ENCODE data around the gene PSMB7. TPM values are rescaled to one million over a fixed set of nuclear protein-coding genes. Genes with fewer than 3 reads are reported as not detected.

Gene PSMB7
- 10 to 100 TPM; 75.6 to 75.9 (median 75.8) TPM for total RNA-seq
- 90.4 TPM for total RNA-seq (2013)

- Histone ChIP-seq H3K9me3 (ENCODE audit: control insufficient read depth, insufficient read depth, low read length) (peaks cover 2% of the 10 kb centered on the region), H3K27ac (ENCODE audit: low read length) (peak within 1 kb of the TSS; percentile 64), H3K27me3 (ENCODE audit: control insufficient read depth, insufficient read depth, low read length) (no peaks in the 10 kb centered on the region), H3K4me3 (ENCODE audit: low read length) (peak within 1 kb of the TSS; percentile 83), H3K36me3 (ENCODE audit: control insufficient read depth, insufficient read depth, low read length) (peaks cover 36% of the 10 kb centered on the region), H3K4me1 (ENCODE audit: control insufficient read depth, insufficient read depth, low read length) (peaks cover 22% of the 10 kb centered on the region)
- Mint-ChIP-seq H3K27ac (peak within 1 kb of the TSS; percentile 86 to 93), H3K27me3 (ENCODE audit: low read depth in 2 of 2) (no peaks in the 10 kb centered on the region), H3K4me3 (peak within 1 kb of the TSS; percentile 96), H3K36me3 (peaks cover 21% of the 10 kb centered on the region), H3K9me3 (peaks cover 0 to 3% of the 10 kb centered on the region in 2 donors), H3K4me1 (peaks cover 25 to 27% of the 10 kb centered on the region in 2 donors)
- 5% methylated on average over 41 of the region's 41 CpGs for WGBS (ENCODE audit: insufficient coverage)
- DNase-seq (peak; percentile 94 to 99), ATAC-seq (peak; percentile 96 to 99 (median 96))
- TF ChIP-seq CTCF (IDR thresholded peaks at IDR 0.05), result peak; percentile 85
- intact Hi-C loops (cut with micrococcal nuclease), result loop anchor here (5.0 kb wide), 1 partner anchor 527 kb away; the partner anchor contains the start of gene GOLGA1
Measured at GRCh38 chr9:124415102-124415851, at the start of gene PSMB7. Gene PSMB7 (minus strand): TSS chr9:124415442. CDS start chr9:124415425, 17 bp downstream.

DNA sequence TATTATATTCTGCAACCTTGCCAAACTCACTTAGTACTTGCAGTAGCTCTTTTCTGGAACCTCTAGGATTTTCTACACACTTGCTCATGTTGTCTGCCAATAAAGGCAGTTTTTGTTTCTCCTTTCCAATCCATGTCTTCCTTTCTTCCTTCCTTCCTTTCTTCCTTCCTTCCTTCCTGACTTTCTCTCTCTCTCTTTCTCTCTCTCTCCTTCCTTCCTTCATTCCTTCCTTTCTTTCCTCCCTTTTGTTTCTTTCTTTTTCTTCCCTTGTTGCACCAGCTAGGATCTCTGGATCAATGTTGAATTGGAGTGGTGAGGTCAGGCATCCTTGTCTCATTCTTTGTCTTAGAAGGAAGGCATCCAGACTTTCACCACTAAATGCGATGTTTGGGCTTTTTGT lies 47.5 kb upstream of the PSMB7 start:
- ATAC-seq, result no peak
- H3K36me3 ChIP-seq (ENCODE audit: control insufficient read depth, insufficient read depth, low read length), result no peaks in the 10 kb centered on the region
- TF ChIP-seq CTCF (IDR thresholded peaks at IDR 0.05), result no peak
- no peak overlapping the region for H3K27ac ChIP-seq (ENCODE audit: low read length)
- H3K27ac Mint-ChIP-seq, result no peak overlapping the region
- WGBS (ENCODE audit: insufficient coverage), result 83% methylated on average over 1 of the region's 1 CpG
- no peaks in the 10 kb centered on the region for H3K4me1 ChIP-seq (ENCODE audit: control insufficient read depth, insufficient read depth, low read length)
- H3K27me3 Mint-ChIP-seq (ENCODE audit: low read depth in 2 of 2), result peaks cover 6 to 12% of the 10 kb centered on the region in 2 donors
- intact Hi-C loops (cut with micrococcal nuclease), result no loop called here
- no peaks in the 10 kb centered on the region for H3K36me3 Mint-ChIP-seq
- no peak overlapping the region for H3K4me3 Mint-ChIP-seq
- no peak for DNase-seq
- no peaks in the 10 kb centered on the region for H3K9me3 Mint-ChIP-seq
- H3K4me3 ChIP-seq (ENCODE audit: low read length), result no peak overlapping the region
- no peaks in the 10 kb centered on the region for H3K9me3 ChIP-seq (ENCODE audit: control insufficient read depth, insufficient read depth, low read length)
- H3K27me3 ChIP-seq (ENCODE audit: control insufficient read depth, insufficient read depth, low read length), result no peaks in the 10 kb centered on the region
- no peaks in the 10 kb centered on the region for H3K4me1 Mint-ChIP-seq

GRCh38 chr9:124458441-124458840 lies 43.2 kb upstream of the PSMB7 start:
- H3K36me3 Mint-ChIP-seq, result no peaks in the 10 kb centered on the region
- no peak for DNase-seq
- no peaks in the 10 kb centered on the region for H3K9me3 ChIP-seq (ENCODE audit: control insufficient read depth, insufficient read depth, low read length)
- H3K4me1 Mint-ChIP-seq, result no peaks in the 10 kb centered on the region
- H3K27ac Mint-ChIP-seq, result no peak overlapping the region
- no peak overlapping the region for H3K4me3 Mint-ChIP-seq
- H3K27me3 ChIP-seq (ENCODE audit: control insufficient read depth, insufficient read depth, low read length), result no peaks in the 10 kb centered on the region
- H3K36me3 ChIP-seq (ENCODE audit: control insufficient read depth, insufficient read depth, low read length), result no peaks in the 10 kb centered on the region
- peaks cover 0 to 2% of the 10 kb centered on the region in 2 donors for H3K27me3 Mint-ChIP-seq (ENCODE audit: low read depth in 2 of 2)
- intact Hi-C loops (cut with micrococcal nuclease), result no loop called here
- ATAC-seq, result no peak
- H3K27ac ChIP-seq (ENCODE audit: low read length), result no peak overlapping the region
- H3K4me1 ChIP-seq (ENCODE audit: control insufficient read depth, insufficient read depth, low read length), result no peaks in the 10 kb centered on the region
- H3K9me3 Mint-ChIP-seq, result no peaks in the 10 kb centered on the region
- H3K4me3 ChIP-seq (ENCODE audit: low read length), result no peak overlapping the region
- WGBS (ENCODE audit: insufficient coverage), result 90% methylated on average over 9 of the region's 9 CpGs
- no peak for TF ChIP-seq CTCF (IDR thresholded peaks at IDR 0.05)

All from natural killer cell (primary cell).